D341Med (cell line): ENCODE measurements around the gene JMJD1C.

ENCODE experiments used
- DNase-seq: peaks from one replicate; pipeline ENCODE4 v3.0.0; 2012; ENCODE audit warnings: low spot score

JMJD1C gene

GRCh38 chr10:63123727-63124362 is 341.9 kb downstream of the JMJD1C start:
- DNase-seq = no peak

- peak; percentile 30 for DNase-seq
These were observed 345.2 kb downstream of the JMJD1C start for GRCh38 chr10:63120554-63120953.

- no peak for DNase-seq
These were observed 346.7 kb downstream of the JMJD1C start for GRCh38 chr10:63119041-63119440.
